ENCODE results near the gene DAP3.
"Not testable (repeated sequence)": the region's sequence is repeated elsewhere in the genome, so short reads cannot be mapped to it uniquely, and the experiment has no call there.

DNA sequence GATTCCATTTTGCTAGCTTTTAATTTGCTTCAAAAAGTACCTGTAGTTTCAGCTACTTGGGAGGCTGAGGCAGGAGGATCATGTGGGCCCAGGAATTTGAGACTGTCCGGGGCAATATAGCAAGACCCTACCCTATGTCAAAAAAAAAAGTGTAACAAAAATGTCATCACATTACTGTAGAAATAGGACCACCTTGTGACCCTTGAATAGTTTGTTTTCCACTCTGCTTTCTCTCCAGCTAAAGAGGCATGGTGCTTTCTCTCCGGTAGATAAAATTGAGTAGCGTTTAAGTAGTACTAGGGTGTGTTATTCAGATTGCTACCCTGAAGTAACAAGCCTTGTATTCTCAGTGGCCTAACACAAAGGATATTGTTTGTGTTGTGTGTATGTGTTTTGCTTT, 23.7 kb downstream of the DAP3 start:
- TF ChIP-seq, protein P1, sequence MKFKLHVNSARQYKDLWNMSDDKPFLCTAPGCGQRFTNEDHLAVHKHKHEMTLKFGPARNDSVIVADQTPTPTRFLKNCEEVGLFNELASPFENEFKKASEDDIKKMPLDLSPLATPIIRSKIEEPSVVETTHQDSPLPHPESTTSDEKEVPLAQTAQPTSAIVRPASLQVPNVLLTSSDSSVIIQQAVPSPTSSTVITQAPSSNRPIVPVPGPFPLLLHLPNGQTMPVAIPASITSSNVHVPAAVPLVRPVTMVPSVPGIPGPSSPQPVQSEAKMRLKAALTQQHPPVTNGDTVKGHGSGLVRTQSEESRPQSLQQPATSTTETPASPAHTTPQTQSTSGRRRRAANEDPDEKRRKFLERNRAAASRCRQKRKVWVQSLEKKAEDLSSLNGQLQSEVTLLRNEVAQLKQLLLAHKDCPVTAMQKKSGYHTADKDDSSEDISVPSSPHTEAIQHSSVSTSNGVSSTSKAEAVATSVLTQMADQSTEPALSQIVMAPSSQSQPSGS (IDR thresholded peaks at IDR 0.05; ENCODE audit: low read length), result not testable (repeated sequence)
- TF ChIP-seq RFX5 (IDR thresholded peaks at IDR 0.05; ENCODE audit: low read depth, low read length); EP300 (IDR thresholded peaks at IDR 0.05; ENCODE audit: borderline replicate concordance in 1 of 2, control insufficient read depth in 1 of 2, low read depth in 2 of 2, low read length in 2 of 2): not testable (repeated sequence)
- peak in 1 of 3 experiments; percentile 4; a peak in 1 of 6 replicates for TF ChIP-seq CTCF (IDR thresholded peaks at IDR 0.05 in 2 of 3, conservative IDR thresholded peaks at IDR 0.05 in 1 of 3; ENCODE audit: control insufficient read depth in 2 of 3, extremely low read depth in 1 of 3, insufficient read depth in 1 of 3, low read depth in 3 of 3, low read length in 3 of 3)

Measured in GM12878 (cell line).